ENCODE data around the gene EDARADD.

- no peak for TF ChIP-seq CTCF (IDR thresholded peaks at IDR 0.05)
- peak; percentile 83; the same call in 1 of the 2 replicates for TF ChIP-seq SIN3A (IDR thresholded peaks at IDR 0.05; ENCODE audit: borderline replicate concordance, insufficient read depth, low read depth, low read length)
Observed at GRCh38 chr1:236523704-236524141, 129.6 kb downstream of the EDARADD start, which contains the start of gene LGALS8.
